Spleen (tissue), 7 donors: ENCODE data around the gene CAMKV.

ENCODE experiments used
- CTCF ChIP-seq, 11 experiments: fragments of 200-600 bp in 7 of 11; fragments of 450-650 bp in 4 of 11; sonication (generic) in 4 of 11; IDR thresholded peaks in 8 of 11; conservative IDR thresholded peaks in 3 of 11; 1 replicate in 7 of 11; 2 replicates in 4 of 11; pipeline versions ENCODE4 v1.4.0 to v1.8.0; 2016 to 2021; ENCODE audit warnings: antibody characterized with exemption in 11 of 11, inconsistent platforms in 4 of 11, mild to moderate bottlenecking in 1 of 11
- POLR2A ChIP-seq, 3 donors: fragments of 450-650 bp; IDR thresholded peaks; one replicate each; pipeline ENCODE4 v1.5.1; 2017; ENCODE audit warnings: antibody characterized with exemption in 3 of 3, mild to moderate bottlenecking in 1 of 3
- POLR2AphosphoS5 ChIP-seq, 3 donors: sonication (generic); formaldehyde crosslinking; IDR thresholded peaks; one replicate each; pipeline ENCODE4 v1.5.1; 2017; ENCODE audit warnings: antibody characterized with exemption in 3 of 3
- donor health status: DM: no; HTN: no; CAD: no; lungs with moderate emphysema.
- donor health status: DM: no; HTN: no; CAD: no.
- donor health status: DM: no; HTN: no; CAD: no.

- no peak for TF ChIP-seq CTCF (IDR thresholded peaks at IDR 0.05 in 8 of 11, conservative IDR thresholded peaks at IDR 0.05 in 3 of 11)
- no peak for TF ChIP-seq POLR2AphosphoS5 (IDR thresholded peaks at IDR 0.05)
- TF ChIP-seq POLR2A (IDR thresholded peaks at IDR 0.05), result no peak
Observed at GRCh38 chr3:49812916-49813496, 56.7 kb downstream of the CAMKV start.
